ENCODE measurements around the gene NPPA. TPM values are rescaled to one million over a fixed set of nuclear protein-coding genes. Genes with fewer than 3 reads are reported as not detected.

Gene NPPA
- total RNA-seq, 2 experiments from 2014 or later: not detected

- H3K4me2 ChIP-seq (ENCODE audit: low read length): no peak overlapping the region
- CTCF ChIA-PET (ENCODE audit: unreplicated experiment): no interaction called here
These were observed 27.0 kb upstream of the NPPA start for GRCh38 chr1:11874624-11875023.

GRCh38 chr1:11874258-11874562 lies 26.6 kb upstream of the NPPA start:
- ChIA-PET CTCF (ENCODE audit: unreplicated experiment) (no interaction called here), POLR2A (no interaction called here)
- no peak overlapping the region for H2AFZ ChIP-seq (ENCODE audit: low read length)
- no peak overlapping the region for H3K4me3 ChIP-seq (ENCODE audit: low read depth, low read length, poor library complexity, severe bottlenecking)
- intact Hi-C loops (cut with micrococcal nuclease; ENCODE audit: unreplicated experiment): no loop called here
- no peaks in the 10 kb centered on the region for H3K9me3 ChIP-seq (ENCODE audit: low read length)
- DNase-seq (ENCODE audit: low spot score): no peak
- no peaks in the 10 kb centered on the region for H3K4me1 ChIP-seq (ENCODE audit: insufficient read depth, low read length, poor library complexity, severe bottlenecking)
- BruUV-seq (replicated peaks): no TSS peak
- no peaks in the 10 kb centered on the region for H4K20me1 ChIP-seq (ENCODE audit: insufficient read depth, low read length)
- no peaks in the 10 kb centered on the region for H3K36me3 ChIP-seq (ENCODE audit: insufficient read depth, low read length)
- no peaks in the 10 kb centered on the region for H3K9me2 ChIP-seq (ENCODE audit: insufficient read depth, low read length)
- H3K79me2 ChIP-seq (ENCODE audit: insufficient read depth, low read depth, low read length): no peaks in the 10 kb centered on the region
- no peak overlapping the region for H3K4me2 ChIP-seq (ENCODE audit: low read length)
- no peak for TF ChIP-seq EZH2phosphoT487 (IDR thresholded peaks at IDR 0.05; ENCODE audit: borderline replicate concordance, low read depth, low read length)
- no peak for TF ChIP-seq CTCF (conservative IDR thresholded peaks at IDR 0.05; ENCODE audit: low read length)
- no peak overlapping the region for H3K27ac ChIP-seq (ENCODE audit: low read depth, low read length, poor library complexity, severe bottlenecking)

More at GRCh38 chr1:11874624-11875023, 27.0 kb upstream of the NPPA start:
- BruUV-seq (replicated peaks): no TSS peak
- H3K4me1 ChIP-seq (ENCODE audit: insufficient read depth, low read length, poor library complexity, severe bottlenecking): no peaks in the 10 kb centered on the region
- no peak overlapping the region for H2AFZ ChIP-seq (ENCODE audit: low read length)
- POLR2A ChIA-PET: no interaction called here
- H3K36me3 ChIP-seq (ENCODE audit: insufficient read depth, low read length): no peaks in the 10 kb centered on the region
- no peak overlapping the region for H3K27ac ChIP-seq (ENCODE audit: low read depth, low read length, poor library complexity, severe bottlenecking)
- H3K9me3 ChIP-seq (ENCODE audit: low read length): no peaks in the 10 kb centered on the region
- no peak for TF ChIP-seq EZH2phosphoT487 (IDR thresholded peaks at IDR 0.05; ENCODE audit: borderline replicate concordance, low read depth, low read length)
- no peak for TF ChIP-seq CTCF (conservative IDR thresholded peaks at IDR 0.05; ENCODE audit: low read length)
- no peaks in the 10 kb centered on the region for H3K9me2 ChIP-seq (ENCODE audit: insufficient read depth, low read length)
- H4K20me1 ChIP-seq (ENCODE audit: insufficient read depth, low read length): no peaks in the 10 kb centered on the region
- intact Hi-C loops (cut with micrococcal nuclease; ENCODE audit: unreplicated experiment): no loop called here
- H3K4me3 ChIP-seq (ENCODE audit: low read depth, low read length, poor library complexity, severe bottlenecking): no peak overlapping the region
- DNase-seq (ENCODE audit: low spot score): no peak
- no peaks in the 10 kb centered on the region for H3K79me2 ChIP-seq (ENCODE audit: insufficient read depth, low read depth, low read length)

GRCh38 chr1:11873395-11874257 lies 26.0 kb upstream of the NPPA start:
- CTCF ChIA-PET (ENCODE audit: unreplicated experiment): no interaction called here
- no TSS peak for BruUV-seq (replicated peaks)

More at GRCh38 chr1:11873395-11874257, 26.0 kb upstream of the NPPA start:
- Histone ChIP-seq H4K20me1 (ENCODE audit: insufficient read depth, low read length) (no peaks in the 10 kb centered on the region), H3K4me1 (ENCODE audit: insufficient read depth, low read length, poor library complexity, severe bottlenecking) (no peaks in the 10 kb centered on the region), H3K4me2 (ENCODE audit: low read length) (no peak overlapping the region), H3K4me3 (ENCODE audit: low read depth, low read length, poor library complexity, severe bottlenecking) (no peak overlapping the region), H3K9me3 (ENCODE audit: low read length) (no peaks in the 10 kb centered on the region), H3K79me2 (ENCODE audit: insufficient read depth, low read depth, low read length) (no peaks in the 10 kb centered on the region), H3K27ac (ENCODE audit: low read depth, low read length, poor library complexity, severe bottlenecking) (no peak overlapping the region), H2AFZ (ENCODE audit: low read length) (no peak overlapping the region), H3K9me2 (ENCODE audit: insufficient read depth, low read length) (no peaks in the 10 kb centered on the region), H3K36me3 (ENCODE audit: insufficient read depth, low read length) (no peaks in the 10 kb centered on the region)
- no peak for DNase-seq (ENCODE audit: low spot score)
- POLR2A ChIA-PET: interaction anchor here (0.7 kb wide), 1 partner anchor 1309 kb away, joined by 5 read pairs; no protein-coding TSS in a partner anchor
- no peak for TF ChIP-seq EZH2phosphoT487 (IDR thresholded peaks at IDR 0.05; ENCODE audit: borderline replicate concordance, low read depth, low read length)
- intact Hi-C loops (cut with micrococcal nuclease; ENCODE audit: unreplicated experiment): no loop called here
